Neural cell (in vitro differentiated cells): ENCODE measurements around the gene MALL. TPM values are rescaled to one million over a fixed set of nuclear protein-coding genes. Genes with fewer than 3 reads are reported as not detected.
"Not testable (repeated sequence)": the region's sequence is repeated elsewhere in the genome, so short reads cannot be mapped to it uniquely, and the experiment has no call there.

Experiments
- H2AFZ ChIP-seq: fragments of 200-600, 300-800 bp; sonication (generic), shearing (Covaris generic); 2 replicates; pipeline ENCODE4 v1.6.0; 2014; ENCODE audit warnings: low read depth, mild to moderate bottlenecking, antibody characterized with exemption, low read length, moderate library complexity
- H3F3A ChIP-seq: fragments of 200-600 bp; shearing (Covaris generic); 2 replicates; pipeline ENCODE4 v1.6.1; 2016; ENCODE audit warnings: mild to moderate bottlenecking, moderate library complexity, mixed read lengths, antibody characterized with exemption, low read length; ENCODE audit not compliant: insufficient read depth, poor library complexity, severe bottlenecking
- H3K27ac ChIP-seq: fragments of 200-600, 300-800 bp; sonication (generic), shearing (Covaris generic); 2 replicates; pipeline ENCODE4 v1.5.1; 2014; ENCODE audit warnings: mild to moderate bottlenecking, low read length, moderate library complexity
- H3K27me3 ChIP-seq: fragments of 300-800, 200-600 bp; sonication (generic), shearing (Covaris generic); 2 replicates; pipeline ENCODE4 v1.6.0; 2014; ENCODE audit warnings: mild to moderate bottlenecking, low read depth, low read length, moderate library complexity; ENCODE audit not compliant: insufficient read depth
- H3K36me3 ChIP-seq: fragments of 300-800, 200-600 bp; sonication (generic), shearing (Covaris generic); 2 replicates; pipeline ENCODE4 v1.5.1; 2014; ENCODE audit warnings: mild to moderate bottlenecking, antibody characterized with exemption, low read length, moderate library complexity; ENCODE audit not compliant: insufficient read depth
- H3K4me2 ChIP-seq: fragments of 300-800, 200-600 bp; sonication (generic), shearing (Covaris generic); 2 replicates; pipeline ENCODE4 v1.6.0; 2014; ENCODE audit warnings: mild to moderate bottlenecking, low read length
- H3K4me3 ChIP-seq: fragments of 300-800, 200-600 bp; sonication (generic), shearing (Covaris generic); 2 replicates; pipeline ENCODE4 v1.5.1; 2014; ENCODE audit warnings: mild to moderate bottlenecking, low read length, moderate library complexity
- H3K79me2 ChIP-seq: fragments of 200-600 bp; shearing (Covaris generic); replicated peaks from 2 replicates; pipeline ENCODE4 v1.6.0; 2014; ENCODE audit warnings: mild to moderate bottlenecking, low read length, moderate library complexity; ENCODE audit not compliant: insufficient read depth
- H3K9ac ChIP-seq: fragments of 300-800, 200-600 bp; sonication (generic), shearing (Covaris generic); 2 replicates; pipeline ENCODE4 v1.6.1; 2016; ENCODE audit warnings: mild to moderate bottlenecking, low read length, mixed read lengths
- H3K9me2 ChIP-seq: fragments of 200-600 bp; shearing (Covaris generic); 2 replicates; pipeline ENCODE4 v1.6.1; 2016; ENCODE audit warnings: mild to moderate bottlenecking, low read length, mixed read lengths; ENCODE audit not compliant: insufficient read depth
- H3K9me3 ChIP-seq: fragments of 200-600, 300-800 bp; sonication (generic), shearing (Covaris generic); 2 replicates; pipeline ENCODE4 v1.6.1; 2016; ENCODE audit warnings: mild to moderate bottlenecking, mixed run types, low read length, moderate library complexity, mixed read lengths
- H4K20me1 ChIP-seq: fragments of 200-600 bp; shearing (Covaris generic); 2 replicates; pipeline ENCODE4 v1.6.1; 2016; ENCODE audit warnings: mild to moderate bottlenecking, mixed run types; ENCODE audit not compliant: insufficient read depth
- polyA plus RNA-seq: library from polyadenylated mRNA; depleted of rRNA; stranded (reverse); fragments of >200 nt; gene quantifications from 2 replicates; pipeline ENCODE4 v1.2.3, GENCODE V29; 2014

Gene MALL
- polyA plus RNA-seq, 1 donor from 2014 or later: not detected

- H3F3A ChIP-seq, H3K9me2 ChIP-seq, H2AFZ ChIP-seq, H3K9me3 ChIP-seq, H3K36me3 ChIP-seq, H3K4me3 ChIP-seq, H3K27me3 ChIP-seq, H3K9ac ChIP-seq, H3K4me2 ChIP-seq, H4K20me1 ChIP-seq, H3K79me2 ChIP-seq, H3K27ac ChIP-seq: not testable (repeated sequence)
These were observed 56.5 kb downstream of the MALL start for GRCh38 chr2:110059009-110059693.

GRCh38 chr2:110058034-110058433, 57.6 kb downstream of the MALL start:
- H3K79me2 ChIP-seq, H3K9me3 ChIP-seq, H3K4me3 ChIP-seq, H4K20me1 ChIP-seq, H3K27me3 ChIP-seq, H3K4me2 ChIP-seq, H3F3A ChIP-seq, H3K9me2 ChIP-seq, H3K27ac ChIP-seq, H3K36me3 ChIP-seq, H2AFZ ChIP-seq, H3K9ac ChIP-seq: not testable (repeated sequence)

GRCh38 chr2:110055819-110056408, 59.7 kb downstream of the MALL start:
- H3K9ac ChIP-seq, H3K79me2 ChIP-seq, H4K20me1 ChIP-seq, H3F3A ChIP-seq, H3K9me3 ChIP-seq, H3K27ac ChIP-seq, H2AFZ ChIP-seq, H3K36me3 ChIP-seq, H3K4me2 ChIP-seq, H3K9me2 ChIP-seq, H3K27me3 ChIP-seq, H3K4me3 ChIP-seq: not testable (repeated sequence)

GRCh38 chr2:110054521-110055407, 60.9 kb downstream of the MALL start:
- not testable (repeated sequence) for H3K4me2 ChIP-seq

GRCh38 chr2:110053688-110054087, 61.9 kb downstream of the MALL start:
- H2AFZ ChIP-seq, H3K27me3 ChIP-seq, H3F3A ChIP-seq, H3K79me2 ChIP-seq, H4K20me1 ChIP-seq, H3K27ac ChIP-seq, H3K9me3 ChIP-seq, H3K4me2 ChIP-seq, H3K9me2 ChIP-seq, H3K36me3 ChIP-seq, H3K4me3 ChIP-seq, H3K9ac ChIP-seq: not testable (repeated sequence)

More at GRCh38 chr2:110054521-110055407, 60.9 kb downstream of the MALL start:
- H3K9ac ChIP-seq, H3K79me2 ChIP-seq, H3F3A ChIP-seq, H3K27ac ChIP-seq, H4K20me1 ChIP-seq, H3K36me3 ChIP-seq, H3K9me3 ChIP-seq, H3K27me3 ChIP-seq, H3K4me3 ChIP-seq, H3K9me2 ChIP-seq, H2AFZ ChIP-seq: not testable (repeated sequence)

- not testable (repeated sequence) for H3K27ac ChIP-seq, H3K9me2 ChIP-seq, H2AFZ ChIP-seq, H3K9ac ChIP-seq, H3K36me3 ChIP-seq, H3K79me2 ChIP-seq, H3F3A ChIP-seq, H3K4me2 ChIP-seq, H4K20me1 ChIP-seq, H3K27me3 ChIP-seq, H3K4me3 ChIP-seq, H3K9me3 ChIP-seq
These were observed 63.5 kb downstream of the MALL start for GRCh38 chr2:110052166-110052565.

- H3K9me2 ChIP-seq, H3K4me3 ChIP-seq, H3K4me2 ChIP-seq, H3K27me3 ChIP-seq, H3K36me3 ChIP-seq, H4K20me1 ChIP-seq, H3K27ac ChIP-seq, H3K79me2 ChIP-seq, H2AFZ ChIP-seq, H3F3A ChIP-seq, H3K9ac ChIP-seq, H3K9me3 ChIP-seq: not testable (repeated sequence)
These were observed 65.4 kb downstream of the MALL start for GRCh38 chr2:110050222-110050621.
